Stomach (tissue), 4 donors: ENCODE measurements around the gene NBPF20.
"Not testable (repeated sequence)": the region's sequence is repeated elsewhere in the genome, so short reads cannot be mapped to it uniquely, and the experiment has no call there.

Experiments used
- POLR2A ChIP-seq, 4 donors: fragments of 450-650 bp; IDR thresholded peaks; one replicate each; pipeline ENCODE4 v1.6.1; 2016; ENCODE audit warnings: antibody characterized with exemption in 4 of 4, control low read depth in 2 of 4, mild to moderate bottlenecking in 1 of 4, moderate library complexity in 1 of 4
- POLR2AphosphoS5 ChIP-seq, 3 donors: sonication (generic); formaldehyde crosslinking; IDR thresholded peaks; one replicate each; pipeline ENCODE4 v1.6.1; 2016; ENCODE audit warnings: antibody characterized with exemption in 3 of 3
- TF ChIP-seq, protein P1 (sequence below), 7 experiments: fragments of 450-650 bp in 4 of 7; fragments of 200-600 bp in 3 of 7; sonication (generic) in 3 of 7; IDR thresholded peaks; one replicate each; pipeline ENCODE4 v1.5.1; 2016 to 2019; ENCODE audit warnings: antibody characterized with exemption in 7 of 7, control low read depth in 2 of 7, mild to moderate bottlenecking in 1 of 7

DNA sequence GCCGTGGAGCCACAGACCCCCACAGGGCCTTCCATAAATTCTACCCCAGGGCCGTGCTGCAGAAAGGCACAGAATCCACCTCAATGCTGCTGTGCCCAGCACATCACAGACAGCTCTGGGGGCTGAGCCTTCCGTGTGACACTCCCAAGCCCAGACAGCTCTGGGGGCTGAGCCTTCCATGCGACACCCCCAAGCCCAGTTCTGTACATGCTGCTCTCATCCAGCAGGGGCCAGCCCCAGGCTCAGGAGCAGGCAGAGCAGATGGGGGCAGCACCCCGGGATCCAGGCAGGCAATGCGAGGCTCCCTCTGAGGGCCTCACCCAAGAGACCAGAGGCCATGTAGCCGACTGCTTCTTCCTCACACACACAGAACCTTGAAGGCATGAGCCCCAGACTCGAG lies 27.1 kb upstream of the NBPF20 start:
- TF ChIP-seq, protein P1, sequence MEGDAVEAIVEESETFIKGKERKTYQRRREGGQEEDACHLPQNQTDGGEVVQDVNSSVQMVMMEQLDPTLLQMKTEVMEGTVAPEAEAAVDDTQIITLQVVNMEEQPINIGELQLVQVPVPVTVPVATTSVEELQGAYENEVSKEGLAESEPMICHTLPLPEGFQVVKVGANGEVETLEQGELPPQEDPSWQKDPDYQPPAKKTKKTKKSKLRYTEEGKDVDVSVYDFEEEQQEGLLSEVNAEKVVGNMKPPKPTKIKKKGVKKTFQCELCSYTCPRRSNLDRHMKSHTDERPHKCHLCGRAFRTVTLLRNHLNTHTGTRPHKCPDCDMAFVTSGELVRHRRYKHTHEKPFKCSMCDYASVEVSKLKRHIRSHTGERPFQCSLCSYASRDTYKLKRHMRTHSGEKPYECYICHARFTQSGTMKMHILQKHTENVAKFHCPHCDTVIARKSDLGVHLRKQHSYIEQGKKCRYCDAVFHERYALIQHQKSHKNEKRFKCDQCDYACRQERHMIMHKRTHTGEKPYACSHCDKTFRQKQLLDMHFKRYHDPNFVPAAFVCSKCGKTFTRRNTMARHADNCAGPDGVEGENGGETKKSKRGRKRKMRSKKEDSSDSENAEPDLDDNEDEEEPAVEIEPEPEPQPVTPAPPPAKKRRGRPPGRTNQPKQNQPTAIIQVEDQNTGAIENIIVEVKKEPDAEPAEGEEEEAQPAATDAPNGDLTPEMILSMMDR (IDR thresholded peaks at IDR 0.05): not testable (repeated sequence)
- TF ChIP-seq POLR2A, POLR2AphosphoS5 (IDR thresholded peaks at IDR 0.05): not testable (repeated sequence)
